Smooth muscle cell of the brain vasculature (primary cell): Measurements from ENCODE around the gene PIP5K1B.
"Not testable (repeated sequence)": the region's sequence is repeated elsewhere in the genome, so short reads cannot be mapped to it uniquely, and the experiment has no call there.

Source experiments
- DNase-seq: peaks from one replicate; pipeline ENCODE4 v3.0.0-alpha.2; 2012; ENCODE audit warnings: low read depth, low spot score

PIP5K1B gene

GRCh38 chr9:69023650-69024049, 318.6 kb downstream of the PIP5K1B start:
- no peak for DNase-seq

GRCh38 chr9:69027355-69028097, 322.5 kb downstream of the PIP5K1B start:
- DNase-seq: no peak

GRCh38 chr9:69028754-69029153, 323.7 kb downstream of the PIP5K1B start:
- no peak for DNase-seq

- DNase-seq: no peak
Measured at GRCh38 chr9:69029535-69029934, 324.5 kb downstream of the PIP5K1B start.

- DNase-seq: no peak
Measured at GRCh38 chr9:69030851-69031645, 326.0 kb downstream of the PIP5K1B start.

- DNase-seq: no peak
Measured at GRCh38 chr9:69034071-69034470, 329.0 kb downstream of the PIP5K1B start.

- DNase-seq: peak; percentile 58
Measured at GRCh38 chr9:69035438-69036308, 330.6 kb downstream of the PIP5K1B start, which contains the start of gene FXN. FXN (plus strand) TSS chr9:69035752; CDS start chr9:69035783, 31 bp downstream.

GRCh38 chr9:69036309-69036708, 331.3 kb downstream of the PIP5K1B start:
- DNase-seq: no peak

GRCh38 chr9:69036799-69037198, 331.8 kb downstream of the PIP5K1B start:
- DNase-seq: no peak

GRCh38 chr9:69040646-69041045, 335.6 kb downstream of the PIP5K1B start:
- DNase-seq: no peak

GRCh38 chr9:69044240-69045219, 339.5 kb downstream of the PIP5K1B start:
- peak; percentile 70 for DNase-seq

GRCh38 chr9:69045821-69046220, 340.8 kb downstream of the PIP5K1B start:
- no peak for DNase-seq

GRCh38 chr9:69046723-69047122, 341.7 kb downstream of the PIP5K1B start:
- no peak for DNase-seq

- DNase-seq: no peak
Measured at GRCh38 chr9:69047371-69047770, 342.3 kb downstream of the PIP5K1B start.

GRCh38 chr9:69049094-69049493, 344.1 kb downstream of the PIP5K1B start:
- no peak for DNase-seq

GRCh38 chr9:69050936-69051335, 345.9 kb downstream of the PIP5K1B start:
- DNase-seq: not testable (repeated sequence)

GRCh38 chr9:69054989-69055388, 349.9 kb downstream of the PIP5K1B start:
- DNase-seq: no peak

- no peak for DNase-seq
Measured at GRCh38 chr9:69056191-69056815, 351.3 kb downstream of the PIP5K1B start.

GRCh38 chr9:69058101-69058500, 353.1 kb downstream of the PIP5K1B start:
- DNase-seq: no peak
